GM12875 (cell line): ENCODE results near the gene FAM210A.
"Not testable (repeated sequence)": the region's sequence is repeated elsewhere in the genome, so short reads cannot be mapped to it uniquely, and the experiment has no call there.

Experiments used
- H3K4me3 ChIP-seq: one replicate; pipeline ENCODE4 v1.5.1; 2011; ENCODE audit warnings: low read depth, low read length, control low read depth
- CTCF ChIP-seq: IDR thresholded peaks from 2 replicates; pipeline ENCODE4 v1.5.1; 2011; ENCODE audit warnings: low read depth, mild to moderate bottlenecking, control low read depth, inconsistent platforms, low read length, moderate library complexity, borderline replicate concordance; ENCODE audit not compliant: insufficient read depth

Gene FAM210A

GRCh38 chr18:13681701-13682100 lies 44.7 kb downstream of the FAM210A start:
- no peak for TF ChIP-seq CTCF
- H3K4me3 ChIP-seq = no peak overlapping the region

GRCh38 chr18:13680612-13681011 lies 45.7 kb downstream of the FAM210A start:
- peak; percentile 56; the same call in 1 of the 2 replicates for TF ChIP-seq CTCF
- no peak overlapping the region for H3K4me3 ChIP-seq

GRCh38 chr18:13677350-13677749 lies 49.0 kb downstream of the FAM210A start:
- not testable (repeated sequence) for H3K4me3 ChIP-seq

GRCh38 chr18:13676471-13676870 lies 49.9 kb downstream of the FAM210A start:
- no peak for TF ChIP-seq CTCF
- no peak overlapping the region for H3K4me3 ChIP-seq

GRCh38 chr18:13672657-13673056 lies 53.7 kb downstream of the FAM210A start:
- H3K4me3 ChIP-seq = no peak overlapping the region
- no peak for TF ChIP-seq CTCF

GRCh38 chr18:13661779-13662256 lies 64.5 kb downstream of the FAM210A start:
- TF ChIP-seq CTCF = no peak
- H3K4me3 ChIP-seq = no peak overlapping the region

- TF ChIP-seq CTCF = no peak
- no peak overlapping the region for H3K4me3 ChIP-seq
Measured at GRCh38 chr18:13661051-13661778, 65.1 kb downstream of the FAM210A start.
